ENCODE data around the gene MRPL10. TPM values are rescaled to one million over a fixed set of nuclear protein-coding genes. Genes with fewer than 3 reads are reported as not detected.

MRPL10 gene
- total RNA-seq, 2 experiments from 2014 or later = 49.0 to 51.4 TPM

- Mint-ChIP-seq H3K4me1 (ENCODE audit: low read depth) (no peaks in the 10 kb centered on the region), H3K27me3 (peaks cover 4% of the 10 kb centered on the region), H3K27ac (no peak overlapping the region), H3K4me3 (no peak overlapping the region), H3K36me3 (ENCODE audit: low read depth) (peaks cover 3% of the 10 kb centered on the region), H3K9me3 (no peaks in the 10 kb centered on the region)
- ATAC-seq (ENCODE audit: poor library complexity) = no peak
- CTCF ChIA-PET = interaction anchor here (0.7 to 1.4 kb wide), 6 partner anchors 12 to 137 kb away, joined by 3 to 4 read pairs (median 3); partner anchors contain the start of gene TBX21
- Histone ChIP-seq H3K9me3 (ENCODE audit: control insufficient read depth in 1 of 2, insufficient read depth in 1 of 2, low read length in 2 of 2) (no peaks in the 10 kb centered on the region), H3K36me3 (ENCODE audit: insufficient read depth, low read length) (peaks cover 1% of the 10 kb centered on the region), H3K4me3 (ENCODE audit: low read length) (no peak overlapping the region), H3K27me3 (ENCODE audit: control insufficient read depth in 1 of 2, insufficient read depth in 2 of 2, low read length in 2 of 2) (no peaks in the 10 kb centered on the region), H3K27ac (ENCODE audit: low read depth in 1 of 2, low read length in 2 of 2) (no peak overlapping the region), H3K4me1 (ENCODE audit: insufficient read depth, low read length) (peaks cover 5% of the 10 kb centered on the region)
- intact Hi-C loops (cut with DNase I, micrococcal nuclease) = loop anchor here (1.0 to 5.0 kb wide), 5 partner anchors 25 to 138 kb away; no protein-coding TSS in a partner anchor
- POLR2A ChIA-PET = interaction anchor here (0.6 kb wide), 1 partner anchor 60 kb away, joined by 3 read pairs; no protein-coding TSS in a partner anchor
- no peak for TF ChIP-seq CTCF (IDR thresholded peaks at IDR 0.05)
- peak in 1 of 14 experiments; percentile 8 for DNase-seq
Observed at GRCh38 chr17:47801906-47802305, 29.4 kb downstream of the MRPL10 start.

GRCh38 chr17:47801176-47801765 is 30.1 kb downstream of the MRPL10 start:
- no peak for ATAC-seq (ENCODE audit: poor library complexity)
- Histone ChIP-seq H3K9me3 (ENCODE audit: control insufficient read depth in 1 of 2, insufficient read depth in 1 of 2, low read length in 2 of 2) (no peaks in the 10 kb centered on the region), H3K27me3 (ENCODE audit: control insufficient read depth in 1 of 2, insufficient read depth in 2 of 2, low read length in 2 of 2) (no peaks in the 10 kb centered on the region), H3K4me3 (ENCODE audit: low read length) (no peak overlapping the region), H3K36me3 (ENCODE audit: insufficient read depth, low read length) (no peaks in the 10 kb centered on the region), H3K27ac (ENCODE audit: low read depth in 1 of 2, low read length in 2 of 2) (no peak overlapping the region), H3K4me1 (ENCODE audit: insufficient read depth, low read length) (peaks cover 5% of the 10 kb centered on the region)
- no peak for TF ChIP-seq CTCF (IDR thresholded peaks at IDR 0.05)
- H3K36me3 Mint-ChIP-seq (ENCODE audit: low read depth) = no peaks in the 10 kb centered on the region
- ChIA-PET CTCF (interaction anchor here (1.2 kb wide), 1 partner anchor 44 kb away, joined by 4 read pairs; no protein-coding TSS in a partner anchor), POLR2A (no interaction called here)
- intact Hi-C loops (cut with DNase I, micrococcal nuclease) = loop anchor here in 1 of 2 experiments (5.0 kb wide), 1 partner anchor 104 kb away; no protein-coding TSS in a partner anchor
- H3K27me3 Mint-ChIP-seq = peaks cover 4% of the 10 kb centered on the region
- no peak for DNase-seq
- no peaks in the 10 kb centered on the region for H3K9me3 Mint-ChIP-seq
- H3K4me1 Mint-ChIP-seq (ENCODE audit: low read depth) = no peaks in the 10 kb centered on the region
- H3K4me3 Mint-ChIP-seq = no peak overlapping the region
- no peak overlapping the region for H3K27ac Mint-ChIP-seq

GRCh38 chr17:47800686-47801085 is 30.7 kb downstream of the MRPL10 start:
- H3K4me1 Mint-ChIP-seq (ENCODE audit: low read depth) = no peaks in the 10 kb centered on the region
- Histone ChIP-seq H3K4me3 (ENCODE audit: low read length) (no peak overlapping the region), H3K9me3 (ENCODE audit: control insufficient read depth in 1 of 2, insufficient read depth in 1 of 2, low read length in 2 of 2) (no peaks in the 10 kb centered on the region), H3K27ac (ENCODE audit: low read depth in 1 of 2, low read length in 2 of 2) (no peak overlapping the region), H3K4me1 (ENCODE audit: insufficient read depth, low read length) (peaks cover 5% of the 10 kb centered on the region), H3K36me3 (ENCODE audit: insufficient read depth, low read length) (no peaks in the 10 kb centered on the region), H3K27me3 (ENCODE audit: control insufficient read depth in 1 of 2, insufficient read depth in 2 of 2, low read length in 2 of 2) (no peaks in the 10 kb centered on the region)
- ChIA-PET POLR2A (no interaction called here), CTCF (no interaction called here)
- H3K9me3 Mint-ChIP-seq = no peaks in the 10 kb centered on the region
- H3K36me3 Mint-ChIP-seq (ENCODE audit: low read depth) = no peaks in the 10 kb centered on the region
- peaks cover 4% of the 10 kb centered on the region for H3K27me3 Mint-ChIP-seq
- TF ChIP-seq CTCF (IDR thresholded peaks at IDR 0.05) = no peak
- DNase-seq (peak in 1 of 14 experiments; percentile 8), ATAC-seq (ENCODE audit: poor library complexity) (no peak)
- H3K27ac Mint-ChIP-seq = no peak overlapping the region
- H3K4me3 Mint-ChIP-seq = no peak overlapping the region
- intact Hi-C loops (cut with DNase I, micrococcal nuclease) = loop anchor here in 1 of 2 experiments (5.0 kb wide), 1 partner anchor 103 kb away; no protein-coding TSS in a partner anchor
